Measurements from ENCODE around the gene SERP2.

- TF ChIP-seq CTCF (IDR thresholded peaks at IDR 0.05) (no peak), RNF2 (IDR thresholded peaks at IDR 0.05; ENCODE audit: borderline replicate concordance, low read depth) (no peak), E2F6 (IDR thresholded peaks at IDR 0.05; ENCODE audit: borderline replicate concordance, low read depth) (no peak), POLR2AphosphoS2 (conservative IDR thresholded peaks at IDR 0.05; ENCODE audit: low read length) (no peak), ESRRA (IDR thresholded peaks at IDR 0.05; ENCODE audit: borderline replicate concordance, low read length) (no peak), POLR2A (IDR thresholded peaks at IDR 0.05; ENCODE audit: low read length) (no peak), NR3C1 (IDR thresholded peaks at IDR 0.05) (no peak), RARB (CRISPR knock-in tag; IDR thresholded peaks at IDR 0.05) (no peak), MAFK (IDR thresholded peaks at IDR 0.05; ENCODE audit: partially characterized antibody) (no peak), CHD4 (IDR thresholded peaks at IDR 0.05; ENCODE audit: borderline replicate concordance) (no peak), SMC3 (IDR thresholded peaks at IDR 0.05) (no peak)
Observed at GRCh38 chr13:44421853-44422525, 48.4 kb downstream of the SERP2 start.

Measured in A549 (cell line).